Astrocyte (in vitro differentiated cells and primary cell): Measurements from ENCODE around the gene VAT1L.

Experiments used
- CTCF ChIP-seq: IDR thresholded peaks from 2 replicates; pipeline ENCODE4 v1.5.1; 2011; ENCODE audit warnings: low read depth, mild to moderate bottlenecking, inconsistent platforms, low read length, moderate library complexity; ENCODE audit not compliant: insufficient read depth
- EZH2 ChIP-seq: IDR thresholded peaks from 2 replicates; pipeline ENCODE4 v1.6.1; 2012; ENCODE audit warnings: mild to moderate bottlenecking, low read length, inconsistent platforms; ENCODE audit not compliant: insufficient read depth

- no peak for TF ChIP-seq CTCF
- no peak for TF ChIP-seq EZH2
These were observed 88.4 kb downstream of the VAT1L start for GRCh38 chr16:77876776-77877175.
